Hepatocyte (in vitro differentiated cells): ENCODE measurements around the gene MAD2L2.

Source experiments
- EZH2 ChIP-seq: fragments of 200-600 bp; sonication (generic); IDR thresholded peaks from 2 replicates; pipeline ENCODE4 v1.6.1; 2016; ENCODE audit warnings: antibody characterized with exemption, mild to moderate bottlenecking, borderline replicate concordance
- EZH2phosphoT487 ChIP-seq: fragments of 200-600 bp; sonication (generic); IDR thresholded peaks from one replicate; pipeline ENCODE4 v1.6.1; 2018; ENCODE audit warnings: antibody characterized with exemption, mild to moderate bottlenecking, low read depth, moderate library complexity; ENCODE audit not compliant: unreplicated experiment, severe bottlenecking
- TF ChIP-seq, protein P1 (sequence below): fragments of 200-600 bp; sonication (generic); IDR thresholded peaks from 2 replicates; pipeline ENCODE4 v1.5.1; 2016; ENCODE audit warnings: antibody characterized with exemption, mild to moderate bottlenecking; ENCODE audit not compliant: poor library complexity

DNA sequence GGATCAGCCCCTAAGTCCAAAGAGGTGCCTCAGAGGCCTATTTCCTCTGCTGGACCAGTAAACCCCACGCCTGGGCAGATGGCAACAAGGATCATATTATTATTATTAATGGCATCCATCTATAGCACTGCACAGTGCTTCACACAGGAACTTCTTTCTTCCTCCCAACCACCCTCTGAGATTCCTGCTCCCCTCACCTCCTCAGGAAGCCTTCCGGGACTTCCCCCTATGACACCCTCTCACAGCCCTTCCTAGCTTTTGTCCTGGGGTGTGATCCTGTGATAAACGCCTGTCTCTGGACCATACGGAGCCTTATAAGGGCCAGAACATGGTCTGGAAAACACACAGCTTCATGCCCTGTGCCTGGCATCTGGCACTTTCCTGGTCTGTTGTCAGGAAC is 29.9 kb downstream of the MAD2L2 start:
- TF ChIP-seq, protein P1, sequence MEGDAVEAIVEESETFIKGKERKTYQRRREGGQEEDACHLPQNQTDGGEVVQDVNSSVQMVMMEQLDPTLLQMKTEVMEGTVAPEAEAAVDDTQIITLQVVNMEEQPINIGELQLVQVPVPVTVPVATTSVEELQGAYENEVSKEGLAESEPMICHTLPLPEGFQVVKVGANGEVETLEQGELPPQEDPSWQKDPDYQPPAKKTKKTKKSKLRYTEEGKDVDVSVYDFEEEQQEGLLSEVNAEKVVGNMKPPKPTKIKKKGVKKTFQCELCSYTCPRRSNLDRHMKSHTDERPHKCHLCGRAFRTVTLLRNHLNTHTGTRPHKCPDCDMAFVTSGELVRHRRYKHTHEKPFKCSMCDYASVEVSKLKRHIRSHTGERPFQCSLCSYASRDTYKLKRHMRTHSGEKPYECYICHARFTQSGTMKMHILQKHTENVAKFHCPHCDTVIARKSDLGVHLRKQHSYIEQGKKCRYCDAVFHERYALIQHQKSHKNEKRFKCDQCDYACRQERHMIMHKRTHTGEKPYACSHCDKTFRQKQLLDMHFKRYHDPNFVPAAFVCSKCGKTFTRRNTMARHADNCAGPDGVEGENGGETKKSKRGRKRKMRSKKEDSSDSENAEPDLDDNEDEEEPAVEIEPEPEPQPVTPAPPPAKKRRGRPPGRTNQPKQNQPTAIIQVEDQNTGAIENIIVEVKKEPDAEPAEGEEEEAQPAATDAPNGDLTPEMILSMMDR: no peak
- TF ChIP-seq EZH2 (no peak), EZH2phosphoT487 (no peak)
